Esophagus squamous epithelium (tissue), 5 donors: Measurements from ENCODE around the gene CARHSP1. TPM values are rescaled to one million over a fixed set of nuclear protein-coding genes. Genes with fewer than 3 reads are reported as not detected.
"Not testable (repeated sequence)": the region's sequence is repeated elsewhere in the genome, so short reads cannot be mapped to it uniquely, and the experiment has no call there.

Experiments
- DNase-seq: peaks from one replicate; lab custom pipeline; 2025; lab: John Stamatoyannopoulos, UW
- H3K27ac ChIP-seq, 4 donors: fragments of 200-600 bp; sonication (generic); one replicate each; pipeline ENCODE4 v1.5.1; 2016 to 2019; ENCODE audit warnings: mild to moderate bottlenecking in 1 of 4
- H3K27me3 ChIP-seq, 4 donors: fragments of 200-600 bp; sonication (generic); 1 replicate in 3 of 4; 2 replicates in 1 of 4; pipeline versions ENCODE4 v1.5.1 to v1.6.0; 2017 to 2021; ENCODE audit warnings: antibody characterized with exemption in 1 of 4
- H3K36me3 ChIP-seq, 3 donors: fragments of 200-600 bp; sonication (generic); one replicate each; pipeline ENCODE4 v1.5.1; 2016 to 2019
- H3K4me1 ChIP-seq, 3 donors: fragments of 200-600 bp; sonication (generic); one replicate each; pipeline ENCODE4 v1.5.1; 2017 to 2019
- H3K4me3 ChIP-seq, 4 donors: fragments of 200-600 bp; sonication (generic); 1 replicate in 3 of 4; 2 replicates in 1 of 4; pipeline ENCODE4 v1.5.1; 2016 to 2019; ENCODE audit warnings: mild to moderate bottlenecking in 2 of 4, moderate library complexity in 1 of 4
- H3K9me3 ChIP-seq, 3 donors: fragments of 200-600 bp; sonication (generic); one replicate each; pipeline ENCODE4 v1.5.1; 2016 to 2019
- CTCF ChIP-seq, 6 experiments: fragments of 450-650 bp in 4 of 6; fragments of 200-600 bp in 2 of 6; sonication (generic) in 2 of 6; IDR thresholded peaks; one replicate each; pipeline ENCODE4 v1.5.1; 2016 to 2019; ENCODE audit warnings: antibody characterized with exemption in 6 of 6, mild to moderate bottlenecking in 4 of 6, moderate library complexity in 4 of 6
- POLR2A ChIP-seq, 4 donors: fragments of 450-650 bp; IDR thresholded peaks; one replicate each; pipeline ENCODE4 v1.6.1; 2017; ENCODE audit warnings: antibody characterized with exemption in 4 of 4, mild to moderate bottlenecking in 4 of 4, moderate library complexity in 3 of 4
- WGBS, 2 donors: methylation state at CpG; one replicate each; pipeline ENCODE4 v1.1.5; 2018; 5-methylcytosine and 5-hydroxymethylcytosine counted together
- intact Hi-C: fragments of 100-400 bp; cut with DNase I; formaldehyde crosslinking; loops from one replicate; pipeline ENCODE4 v1.15.0; 2022
- total RNA-seq, 4 donors: library from RNA; depleted of rRNA; stranded (reverse); fragments of >200 nt; gene quantifications; one replicate each; pipeline ENCODE4 v1.1.0, GENCODE V29; 2016
- donor health status: DM: yes; HTN: yes; CAD: no.

CARHSP1 gene
- total RNA-seq: 100 to 1,000 TPM in 3 of 4 donors, 10 to 100 TPM in 1; 84.5 to 244 (median 159) TPM

- Histone ChIP-seq H3K27me3 (no peaks in the 10 kb centered on the region), H3K9me3 (no peaks in the 10 kb centered on the region), H3K27ac (peak within 1 kb of the TSS; percentile 94 to 96 (median 94)), H3K4me1 (peaks cover 39 to 81% (median 47%) of the 10 kb centered on the region in 3 donors), H3K36me3 (peaks cover 0 to under 1% (median 0%) of the 10 kb centered on the region in 3 donors), H3K4me3 (peak within 1 kb of the TSS; percentile 65 to 90 (median 80))
- intact Hi-C loops: no loop called here
- no peak for TF ChIP-seq CTCF (IDR thresholded peaks at IDR 0.05)
- peak in 2 of 4 donors; percentile 63 to 82 for TF ChIP-seq POLR2A (IDR thresholded peaks at IDR 0.05)
- 0% methylated on average over 1 of the region's 83 CpGs; no CpG with 5 or more reads in 1 of the 2 donors for WGBS, 2 donors
- DNase-seq: peak; percentile 57
These were observed at the start of gene CARHSP1 for GRCh38 chr16:8868416-8869211. Gene CARHSP1, minus strand, starts transcription at chr16:8869006. Its CDS starts 9,678 bp downstream, at chr16:8859328.

DNA sequence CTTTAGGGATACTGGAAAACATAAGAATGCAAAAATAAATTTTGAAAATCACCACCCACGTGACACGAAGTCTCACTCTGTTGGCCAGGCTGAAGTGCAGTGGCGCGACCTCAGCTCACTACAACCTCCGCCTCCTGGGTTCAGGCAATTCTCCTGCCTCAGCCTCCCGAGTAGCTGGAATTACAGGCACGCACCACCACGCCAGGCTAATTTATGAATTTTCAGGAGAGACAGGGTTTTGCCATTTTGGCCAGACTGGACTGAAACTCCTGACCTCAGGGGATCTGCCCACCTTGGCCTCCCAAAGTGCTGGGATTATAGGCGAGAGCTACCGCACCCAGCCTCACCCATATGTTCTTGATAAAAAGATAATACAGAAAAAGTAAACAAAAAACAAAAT, 48.5 kb upstream of the CARHSP1 start:
- H3K9me3 ChIP-seq, H3K27ac ChIP-seq, DNase-seq, H3K27me3 ChIP-seq, H3K4me3 ChIP-seq: not testable (repeated sequence)
- H3K4me1 ChIP-seq: peaks cover 0 to 27% (median 0%) of the 10 kb centered on the region in 3 donors
- intact Hi-C loops: loop anchor here (10.0 kb wide), 1 partner anchor 87 kb away; no protein-coding TSS in a partner anchor
- H3K36me3 ChIP-seq: peaks cover 20 to 100% (median 69%) of the 10 kb centered on the region in 3 donors
- 91 to 95% methylated on average over 9 to 10 of the region's 10 CpGs for WGBS, 2 donors

GRCh38 chr16:8916541-8917225, 47.9 kb upstream of the CARHSP1 start:
- H3K36me3 ChIP-seq: peaks cover 17 to 100% (median 64%) of the 10 kb centered on the region in 3 donors

GRCh38 chr16:8915722-8916301, 47.0 kb upstream of the CARHSP1 start:
- no peaks in the 10 kb centered on the region for H3K9me3 ChIP-seq
- intact Hi-C loops: loop anchor here (10.0 kb wide), 1 partner anchor 89 kb away; no protein-coding TSS in a partner anchor
- H3K4me1 ChIP-seq: peaks cover 0 to 42% (median 0%) of the 10 kb centered on the region in 3 donors
- H3K4me3 ChIP-seq: no peak overlapping the region
- H3K27me3 ChIP-seq: no peaks in the 10 kb centered on the region
- H3K36me3 ChIP-seq: peaks cover 25 to 100% (median 63%) of the 10 kb centered on the region in 3 donors
- TF ChIP-seq CTCF (IDR thresholded peaks at IDR 0.05): no peak
- no peak for TF ChIP-seq POLR2A (IDR thresholded peaks at IDR 0.05)
- no peak for DNase-seq
- WGBS, 2 donors: 68 to 77% methylated on average over 7 of the region's 7 CpGs
- H3K27ac ChIP-seq: no peak overlapping the region

More at GRCh38 chr16:8916541-8917225, 47.9 kb upstream of the CARHSP1 start:
- TF ChIP-seq POLR2A (IDR thresholded peaks at IDR 0.05): no peak
- TF ChIP-seq CTCF (IDR thresholded peaks at IDR 0.05): no peak
- Histone ChIP-seq H3K4me3 (no peak overlapping the region), H3K27ac (no peak overlapping the region), H3K9me3 (no peaks in the 10 kb centered on the region), H3K27me3 (no peaks in the 10 kb centered on the region), H3K4me1 (peaks cover 0 to 34% (median 0%) of the 10 kb centered on the region in 3 donors)
- WGBS, 2 donors: 82% methylated on average over 5 of the region's 5 CpGs
- intact Hi-C loops: loop anchor here (10.0 kb wide), 1 partner anchor 88 kb away; no protein-coding TSS in a partner anchor
- DNase-seq: no peak

GRCh38 chr16:8914098-8914497, 45.3 kb upstream of the CARHSP1 start:
- Histone ChIP-seq H3K36me3 (peaks cover 23 to 100% (median 57%) of the 10 kb centered on the region in 3 donors), H3K4me3 (no peak overlapping the region), H3K4me1 (peaks cover 0 to 50% (median 0%) of the 10 kb centered on the region in 3 donors), H3K27ac (no peak overlapping the region), H3K27me3 (no peaks in the 10 kb centered on the region), H3K9me3 (no peaks in the 10 kb centered on the region)
- intact Hi-C loops: loop anchor here (10.0 kb wide), 1 partner anchor 91 kb away; no protein-coding TSS in a partner anchor
- no peak for TF ChIP-seq POLR2A (IDR thresholded peaks at IDR 0.05)
- TF ChIP-seq CTCF (IDR thresholded peaks at IDR 0.05): no peak
- DNase-seq: no peak
- WGBS, 2 donors: 81 to 93% methylated on average over 3 of the region's 3 CpGs
